ENCODE data around the gene AATF. TPM values are rescaled to one million over a fixed set of nuclear protein-coding genes. Genes with fewer than 3 reads are reported as not detected.

Gene AATF
- total RNA-seq, 1 experiment from 2014 or later = 85.2 TPM

DNA sequence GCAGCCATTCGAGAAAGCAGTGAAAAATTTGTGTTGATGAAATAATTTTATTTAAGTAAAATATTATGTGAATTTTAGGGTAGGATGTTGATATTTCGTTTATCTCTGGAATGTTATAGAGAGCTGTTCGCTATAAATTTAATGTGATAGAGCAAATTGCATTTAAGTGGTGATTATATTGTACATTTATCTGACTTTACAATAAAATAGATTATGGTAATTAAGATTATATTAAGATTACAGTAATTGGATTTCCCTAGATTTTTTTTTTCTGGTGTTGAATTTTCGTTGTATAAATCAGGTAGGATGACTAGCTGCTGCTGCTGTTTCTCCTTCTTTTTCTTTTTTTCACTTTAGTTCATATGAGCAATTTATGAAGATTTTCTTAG lies 71.0 kb downstream of the AATF start:
- no peak for DNase-seq (ENCODE audit: unreplicated experiment)
- Mint-ChIP-seq H3K9me3 (ENCODE audit: unreplicated experiment) (no peaks in the 10 kb centered on the region), H3K27ac (ENCODE audit: low read depth, unreplicated experiment) (no peak overlapping the region), H3K4me3 (ENCODE audit: unreplicated experiment) (no peak overlapping the region), H3K36me3 (ENCODE audit: insufficient read depth, unreplicated experiment) (peaks cover 30% of the 10 kb centered on the region), H3K27me3 (ENCODE audit: insufficient read depth, unreplicated experiment) (no peaks in the 10 kb centered on the region), H3K4me1 (ENCODE audit: insufficient read depth, unreplicated experiment) (no peaks in the 10 kb centered on the region)
- ChIA-PET CTCF (interaction anchor here (0.5 to 2.0 kb wide), 2 partner anchors 28 to 49 kb away, joined by 3 to 7 read pairs; no protein-coding TSS in a partner anchor), POLR2A (no interaction called here)
- BruUV-seq (replicated peaks) = no TSS peak
- no peak for TF ChIP-seq CTCF (IDR thresholded peaks at IDR 0.05; ENCODE audit: unreplicated experiment)
- intact Hi-C loops (cut with micrococcal nuclease) = no loop called here

DNA sequence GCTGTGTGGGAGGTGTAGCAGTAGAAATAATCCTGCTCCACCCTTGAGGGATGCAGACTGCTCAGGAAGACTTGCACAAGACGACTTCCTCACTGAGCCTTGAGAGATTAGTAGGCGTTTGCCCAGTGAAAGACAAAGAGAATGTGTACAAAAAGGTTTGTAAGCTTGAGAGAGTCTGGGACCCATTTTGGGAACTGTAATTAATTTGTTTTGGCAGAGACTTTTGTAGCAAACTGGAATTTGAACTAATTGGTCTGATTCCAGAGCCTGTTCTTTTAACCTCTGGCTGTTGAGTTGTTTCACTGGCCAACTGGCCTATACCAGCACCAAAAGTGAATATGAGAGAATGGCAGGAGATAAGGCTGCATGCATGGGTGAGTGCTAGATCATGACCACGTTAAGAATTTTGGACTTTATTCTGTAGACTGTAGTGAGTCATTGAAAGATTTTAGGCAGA lies 75.5 kb downstream of the AATF start:
- Mint-ChIP-seq H3K27me3 (ENCODE audit: insufficient read depth, unreplicated experiment) (no peaks in the 10 kb centered on the region), H3K9me3 (ENCODE audit: unreplicated experiment) (no peaks in the 10 kb centered on the region), H3K4me3 (ENCODE audit: unreplicated experiment) (no peak overlapping the region), H3K27ac (ENCODE audit: low read depth, unreplicated experiment) (no peak overlapping the region), H3K4me1 (ENCODE audit: insufficient read depth, unreplicated experiment) (no peaks in the 10 kb centered on the region), H3K36me3 (ENCODE audit: insufficient read depth, unreplicated experiment) (peaks cover 33% of the 10 kb centered on the region)
- TF ChIP-seq CTCF (IDR thresholded peaks at IDR 0.05; ENCODE audit: unreplicated experiment) = no peak
- intact Hi-C loops (cut with micrococcal nuclease) = no loop called here
- ChIA-PET CTCF (no interaction called here), POLR2A (no interaction called here)
- no peak for DNase-seq (ENCODE audit: unreplicated experiment)
- BruUV-seq (replicated peaks) = no TSS peak

DNA sequence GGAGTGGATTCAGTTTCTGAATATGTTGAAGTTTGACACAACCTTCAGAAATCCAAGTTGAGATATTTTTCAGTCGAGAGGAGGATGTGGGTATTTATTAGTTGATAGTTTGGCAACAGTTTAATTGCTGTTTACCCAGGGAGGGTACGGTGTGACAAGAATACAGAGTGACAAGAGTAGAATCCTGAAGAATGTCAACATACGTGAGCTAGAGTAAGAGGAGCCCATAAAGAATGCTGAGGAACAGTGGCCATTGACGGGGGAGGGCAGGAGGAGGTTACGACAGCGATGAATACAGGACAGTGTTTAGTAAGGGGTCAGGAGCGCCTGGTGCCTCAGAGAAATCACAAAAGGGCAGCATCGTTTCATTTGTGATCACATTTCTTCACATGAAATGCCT lies 76.5 kb downstream of the AATF start:
- no peak for DNase-seq (ENCODE audit: unreplicated experiment)
- CTCF ChIA-PET = no interaction called here
- no TSS peak for BruUV-seq (replicated peaks)
- no peaks in the 10 kb centered on the region for H3K4me1 Mint-ChIP-seq (ENCODE audit: insufficient read depth, unreplicated experiment)
- H3K27ac Mint-ChIP-seq (ENCODE audit: low read depth, unreplicated experiment) = no peak overlapping the region
- H3K36me3 Mint-ChIP-seq (ENCODE audit: insufficient read depth, unreplicated experiment) = peaks cover 28% of the 10 kb centered on the region
- H3K4me3 Mint-ChIP-seq (ENCODE audit: unreplicated experiment) = no peak overlapping the region
- no peak for TF ChIP-seq CTCF (IDR thresholded peaks at IDR 0.05; ENCODE audit: unreplicated experiment)
- POLR2A ChIA-PET = no interaction called here
- H3K9me3 Mint-ChIP-seq (ENCODE audit: unreplicated experiment) = no peaks in the 10 kb centered on the region
- intact Hi-C loops (cut with micrococcal nuclease) = no loop called here
- H3K27me3 Mint-ChIP-seq (ENCODE audit: insufficient read depth, unreplicated experiment) = no peaks in the 10 kb centered on the region

DNA sequence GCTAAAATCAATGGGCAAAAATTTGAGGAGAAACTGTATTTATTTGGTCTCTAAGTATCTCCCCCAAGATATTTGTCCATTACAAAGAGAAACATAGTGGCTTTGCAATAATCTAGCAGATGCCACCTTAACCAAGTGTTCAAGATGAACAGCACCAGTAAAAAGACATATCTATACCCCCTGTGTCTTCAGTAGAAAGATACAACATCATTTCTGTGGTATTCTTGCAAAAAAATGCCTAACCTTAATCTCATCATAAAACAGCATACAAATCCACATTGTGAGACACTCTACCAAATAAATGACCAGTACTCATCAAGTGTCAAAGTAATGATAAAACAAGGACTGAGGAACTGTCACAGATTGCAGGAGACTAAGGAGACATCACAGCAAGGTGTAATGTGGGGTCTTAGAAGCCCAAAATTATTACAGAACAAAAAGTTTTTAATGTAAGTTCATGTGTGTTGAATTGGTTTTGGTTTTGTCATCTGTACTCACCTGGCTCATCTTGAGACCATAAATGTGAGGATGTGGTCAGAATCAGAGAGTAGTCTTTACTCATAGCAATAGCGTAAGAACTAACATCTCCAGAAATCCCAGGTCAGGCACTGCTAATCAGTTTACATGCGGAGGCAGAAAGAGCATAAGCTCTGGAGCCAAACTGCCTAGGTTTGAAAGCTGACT lies 77.2 kb downstream of the AATF start:
- Mint-ChIP-seq H3K4me3 (ENCODE audit: unreplicated experiment) (no peak overlapping the region), H3K27ac (ENCODE audit: low read depth, unreplicated experiment) (no peak overlapping the region), H3K27me3 (ENCODE audit: insufficient read depth, unreplicated experiment) (no peaks in the 10 kb centered on the region), H3K36me3 (ENCODE audit: insufficient read depth, unreplicated experiment) (peaks cover 28% of the 10 kb centered on the region), H3K4me1 (ENCODE audit: insufficient read depth, unreplicated experiment) (no peaks in the 10 kb centered on the region), H3K9me3 (ENCODE audit: unreplicated experiment) (no peaks in the 10 kb centered on the region)
- no peak for TF ChIP-seq CTCF (IDR thresholded peaks at IDR 0.05; ENCODE audit: unreplicated experiment)
- no peak for DNase-seq (ENCODE audit: unreplicated experiment)
- BruUV-seq (replicated peaks) = no TSS peak
- intact Hi-C loops (cut with micrococcal nuclease) = no loop called here
- ChIA-PET POLR2A (interaction anchor here (0.8 kb wide), 1 partner anchor 13 kb away, joined by 3 read pairs; no protein-coding TSS in a partner anchor), CTCF (no interaction called here)
